ENCODE data around the gene HFM1.

Gene HFM1

DNA sequence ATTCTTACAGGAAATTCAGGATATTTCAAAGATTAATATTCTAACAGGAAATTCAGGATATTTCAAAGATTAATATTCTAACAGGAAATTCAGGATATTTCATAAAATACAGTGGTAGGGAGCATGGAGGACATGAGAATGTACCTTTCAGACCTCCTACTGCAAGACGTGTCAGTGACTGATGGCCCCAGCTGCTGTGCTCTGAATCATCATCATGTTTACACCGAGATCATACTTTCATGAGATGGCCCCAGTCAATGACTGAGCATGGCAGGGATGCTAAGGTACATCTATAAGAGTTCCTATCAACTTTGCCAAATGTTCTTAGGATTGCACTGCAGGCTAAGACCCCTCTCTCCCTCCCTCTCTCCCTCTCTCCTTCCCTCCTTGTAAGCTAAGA lies 69.0 kb downstream of the HFM1 start:
- Histone ChIP-seq H3K27me3 (ENCODE audit: insufficient read depth, poor library complexity, severe bottlenecking) (no peaks in the 10 kb centered on the region), H3K27ac (replicated peaks) (no peak overlapping the region), H3K4me3 (replicated peaks; ENCODE audit: insufficient read depth, low read length) (no peak overlapping the region)
- DNase-seq (ENCODE audit: low read depth in 1 of 2, low spot score in 1 of 2) = no peak
- TF ChIP-seq SPI1 (IDR thresholded peaks at IDR 0.05; ENCODE audit: borderline replicate concordance, low read depth) (no peak), POLR2AphosphoS5 (IDR thresholded peaks at IDR 0.05; ENCODE audit: low read depth) (no peak), REST (IDR thresholded peaks at IDR 0.05; ENCODE audit: insufficient replicate concordance, low read depth) (no peak), GABPA (IDR thresholded peaks at IDR 0.05; ENCODE audit: low read depth) (no peak)
- TF ChIP-seq, protein P1, sequence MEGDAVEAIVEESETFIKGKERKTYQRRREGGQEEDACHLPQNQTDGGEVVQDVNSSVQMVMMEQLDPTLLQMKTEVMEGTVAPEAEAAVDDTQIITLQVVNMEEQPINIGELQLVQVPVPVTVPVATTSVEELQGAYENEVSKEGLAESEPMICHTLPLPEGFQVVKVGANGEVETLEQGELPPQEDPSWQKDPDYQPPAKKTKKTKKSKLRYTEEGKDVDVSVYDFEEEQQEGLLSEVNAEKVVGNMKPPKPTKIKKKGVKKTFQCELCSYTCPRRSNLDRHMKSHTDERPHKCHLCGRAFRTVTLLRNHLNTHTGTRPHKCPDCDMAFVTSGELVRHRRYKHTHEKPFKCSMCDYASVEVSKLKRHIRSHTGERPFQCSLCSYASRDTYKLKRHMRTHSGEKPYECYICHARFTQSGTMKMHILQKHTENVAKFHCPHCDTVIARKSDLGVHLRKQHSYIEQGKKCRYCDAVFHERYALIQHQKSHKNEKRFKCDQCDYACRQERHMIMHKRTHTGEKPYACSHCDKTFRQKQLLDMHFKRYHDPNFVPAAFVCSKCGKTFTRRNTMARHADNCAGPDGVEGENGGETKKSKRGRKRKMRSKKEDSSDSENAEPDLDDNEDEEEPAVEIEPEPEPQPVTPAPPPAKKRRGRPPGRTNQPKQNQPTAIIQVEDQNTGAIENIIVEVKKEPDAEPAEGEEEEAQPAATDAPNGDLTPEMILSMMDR (IDR thresholded peaks at IDR 0.05; ENCODE audit: insufficient read depth, low read length) = no peak

DNA sequence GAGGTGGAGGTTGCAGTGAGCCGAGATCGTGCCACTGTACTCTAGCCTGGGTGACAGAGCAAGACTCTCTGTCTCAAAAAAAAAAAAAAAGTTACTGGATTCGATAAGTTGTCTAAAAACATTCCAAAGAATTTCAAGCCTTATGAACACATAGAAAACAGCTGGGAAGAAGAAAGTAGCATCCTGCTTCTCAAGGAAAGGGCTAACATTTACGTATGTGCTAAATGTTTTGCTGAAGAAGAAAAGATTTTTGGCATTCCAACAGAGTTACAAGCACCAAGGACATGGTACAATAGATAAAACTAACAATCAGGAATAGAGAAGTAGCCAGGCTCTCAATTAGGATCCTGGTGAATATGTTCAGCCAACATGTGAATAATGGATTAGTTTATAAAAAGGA lies 69.8 kb downstream of the HFM1 start:
- TF ChIP-seq, protein P1 (IDR thresholded peaks at IDR 0.05; ENCODE audit: insufficient read depth, low read length) = no peak
- TF ChIP-seq REST (IDR thresholded peaks at IDR 0.05; ENCODE audit: insufficient replicate concordance, low read depth) (no peak), SPI1 (IDR thresholded peaks at IDR 0.05; ENCODE audit: borderline replicate concordance, low read depth) (no peak)
- Histone ChIP-seq H3K27me3 (ENCODE audit: insufficient read depth, poor library complexity, severe bottlenecking) (no peaks in the 10 kb centered on the region), H3K27ac (replicated peaks) (no peak overlapping the region), H3K4me3 (replicated peaks; ENCODE audit: insufficient read depth, low read length) (no peak overlapping the region)
- no peak for DNase-seq (ENCODE audit: low read depth in 1 of 2, low spot score in 1 of 2)

DNA sequence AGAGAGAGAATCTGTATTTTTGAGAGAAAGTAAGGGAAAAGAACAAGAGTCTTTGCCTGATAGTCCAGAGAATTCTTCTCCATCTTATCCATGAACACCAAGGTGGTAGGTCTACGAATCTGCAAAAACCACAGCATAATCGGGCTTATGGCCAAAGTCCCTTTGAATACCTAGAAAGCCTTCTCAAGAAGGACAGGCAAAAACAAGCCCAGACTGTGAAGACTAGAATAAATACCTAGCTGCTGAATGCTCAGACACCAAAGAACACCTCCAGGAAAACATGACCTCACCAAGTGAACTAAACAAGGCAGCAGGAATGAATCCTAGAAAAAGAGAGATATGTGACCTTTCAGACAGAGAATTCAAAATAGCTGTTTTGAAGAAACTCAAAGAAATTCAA lies 79.2 kb downstream of the HFM1 start:
- DNase-seq (ENCODE audit: low read depth in 1 of 2, low spot score in 1 of 2) = no peak
- no peak for TF ChIP-seq GABPA (IDR thresholded peaks at IDR 0.05; ENCODE audit: low read depth)
- TF ChIP-seq SPI1 (IDR thresholded peaks at IDR 0.05; ENCODE audit: borderline replicate concordance, low read depth) = no peak
- TF ChIP-seq, protein P1 (IDR thresholded peaks at IDR 0.05; ENCODE audit: insufficient read depth, low read length) = no peak
- no peak for TF ChIP-seq REST (IDR thresholded peaks at IDR 0.05; ENCODE audit: insufficient replicate concordance, low read depth)
- TF ChIP-seq POLR2AphosphoS5 (IDR thresholded peaks at IDR 0.05; ENCODE audit: low read depth) = no peak
- H3K4me3 ChIP-seq (replicated peaks; ENCODE audit: insufficient read depth, low read length) = no peak overlapping the region
- peaks cover 3% of the 10 kb centered on the region for H3K27me3 ChIP-seq (ENCODE audit: insufficient read depth, poor library complexity, severe bottlenecking)
- no peak overlapping the region for H3K27ac ChIP-seq (replicated peaks)
